GM21528 (cell line): ENCODE results near the gene GNGT2.

ENCODE experiments used
- ATAC-seq: cut with Tn5 transposase; IDR thresholded peaks from one replicate; pipeline ENCODE4 v1.9.1; 2021; ENCODE audit warnings: mild to moderate bottlenecking, moderate library complexity; ENCODE audit not compliant: unreplicated experiment, low FRiP score

GNGT2 gene

DNA sequence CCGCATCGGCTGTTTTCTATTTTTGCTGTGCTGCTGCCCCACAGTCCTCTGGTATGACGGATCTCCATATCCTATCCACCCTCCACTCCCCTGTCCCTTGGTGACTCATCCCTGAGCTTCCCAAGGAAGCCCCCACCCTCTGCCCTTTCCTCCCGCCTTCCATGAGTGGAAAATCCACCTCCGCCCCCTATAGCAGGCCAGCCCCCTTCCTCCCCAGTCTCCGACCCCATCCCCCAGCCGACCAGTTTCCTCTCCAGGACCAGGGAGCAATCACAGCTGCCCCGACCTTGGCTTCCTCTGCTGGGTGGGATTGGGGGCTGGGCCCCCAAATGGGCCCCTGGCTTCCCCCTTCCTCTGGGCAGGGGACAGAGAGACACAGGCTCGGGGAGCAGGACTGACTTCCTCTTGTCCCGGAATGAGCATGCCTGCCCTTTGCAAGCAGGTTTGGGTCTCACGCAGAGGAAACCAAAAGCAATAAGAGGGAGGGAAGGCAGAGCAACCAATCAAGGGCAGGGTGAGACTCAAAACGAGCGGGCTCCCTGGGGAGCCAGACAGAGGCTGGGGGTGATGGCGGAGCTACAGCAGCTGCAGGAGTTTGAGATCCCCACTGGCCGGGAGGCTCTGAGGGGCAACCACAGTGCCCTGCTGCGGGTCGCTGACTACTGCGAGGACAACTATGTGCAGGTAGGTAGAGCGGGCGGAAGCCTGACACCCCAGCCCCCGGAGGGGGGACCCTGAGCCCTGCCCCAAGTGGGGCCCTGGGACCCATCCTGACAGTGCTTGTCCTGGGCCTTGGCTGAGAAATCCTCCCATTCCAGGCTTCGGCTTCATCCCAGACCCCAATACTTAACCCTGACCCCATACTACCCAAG lies at the start of gene GNGT2, which contains the start of gene ABI3:
Gene GNGT2 (minus strand): TSS at position 417 of the 872 bp plus-strand sequence. CDS start 3,152 bp downstream, outside the sequence.
Gene ABI3 (plus strand): TSS at position 550 of the 872 bp plus-strand sequence. CDS start 18 bp downstream, at position 568.
- peak; percentile 72 for ATAC-seq

- ATAC-seq, result no peak
Measured at GRCh38 chr17:49259663-49260010, 49.3 kb upstream of the GNGT2 start.

GRCh38 chr17:49258394-49258793 lies 48.0 kb upstream of the GNGT2 start:
- ATAC-seq, result no peak

GRCh38 chr17:49255125-49255524 lies 44.8 kb upstream of the GNGT2 start:
- ATAC-seq, result no peak

DNA sequence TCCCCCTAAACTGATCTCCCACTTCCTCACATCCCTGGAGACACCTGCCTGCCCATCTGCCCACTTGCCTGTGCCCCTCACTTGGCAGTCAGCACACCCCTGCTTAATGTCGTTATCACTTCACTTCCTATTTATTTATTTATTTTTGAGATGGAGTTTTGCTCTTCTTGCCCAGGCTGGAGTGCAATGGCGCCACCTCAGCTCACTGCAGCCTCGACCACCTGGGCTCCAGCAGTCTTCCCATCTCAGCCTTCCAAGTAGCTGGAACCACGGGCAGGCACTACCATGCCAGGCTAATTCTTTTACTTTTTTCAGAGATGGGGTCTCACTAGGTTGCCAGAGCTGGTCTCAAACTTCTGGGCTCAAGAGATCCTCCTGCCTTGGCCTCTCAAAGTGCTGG lies 43.7 kb upstream of the GNGT2 start:
- ATAC-seq, result no peak

DNA sequence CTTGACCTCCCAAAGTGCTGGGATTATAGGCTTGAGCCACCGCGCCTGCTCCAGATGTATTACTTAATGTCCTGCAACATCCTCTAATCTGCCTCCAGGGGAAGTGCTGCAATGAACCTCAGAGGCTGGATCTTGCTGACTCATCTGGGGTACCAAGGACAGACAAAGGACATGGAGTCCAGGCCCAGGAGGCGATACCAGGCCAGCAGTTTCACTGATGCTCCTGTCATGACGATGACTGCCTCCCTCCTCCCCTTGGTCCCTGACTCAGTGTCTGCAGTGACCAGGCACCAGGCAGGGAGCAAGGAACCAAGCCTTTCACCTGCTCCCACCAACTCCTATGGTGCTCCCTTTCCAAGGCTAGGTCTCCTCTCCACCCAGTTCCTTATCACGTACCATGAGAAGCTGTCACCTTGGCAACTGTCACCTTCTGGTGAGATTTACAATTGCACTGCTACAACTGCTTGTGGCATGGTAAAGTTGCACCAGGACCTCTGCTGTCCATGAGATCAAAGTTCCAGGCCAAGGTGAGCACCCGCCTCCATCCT lies 41.8 kb upstream of the GNGT2 start:
- no peak for ATAC-seq

DNA sequence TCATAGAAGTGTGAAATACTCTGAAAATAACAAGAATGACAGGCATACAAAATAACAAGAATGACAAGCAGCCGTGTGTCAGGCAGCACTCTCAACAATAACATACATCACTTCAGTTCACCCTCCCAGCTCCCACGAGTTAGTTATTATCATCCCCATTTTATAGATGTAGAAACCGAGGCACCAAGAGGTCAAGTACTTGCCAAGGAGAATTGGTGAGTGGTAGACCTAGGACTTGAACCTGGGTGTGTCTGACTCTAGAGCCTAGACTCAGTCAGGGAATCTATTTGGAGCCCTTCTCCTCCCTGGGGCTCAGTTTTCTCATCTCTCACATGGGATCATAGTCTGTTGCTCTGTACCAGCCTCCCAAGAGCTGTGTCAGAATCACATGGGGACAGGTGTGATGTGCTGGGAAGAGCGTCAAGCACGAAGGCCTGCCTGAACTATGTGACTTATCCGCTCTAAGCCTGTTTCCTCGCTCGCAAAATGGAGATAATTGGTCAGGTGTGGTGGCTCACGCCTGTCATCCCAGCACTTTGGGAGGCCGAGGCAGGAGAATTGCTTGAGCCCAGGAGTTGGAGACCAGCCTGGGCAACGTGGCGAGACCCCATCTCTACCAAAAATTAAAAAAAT lies 39.6 kb upstream of the GNGT2 start:
- no peak for ATAC-seq

- no peak for ATAC-seq
Measured at GRCh38 chr17:49249292-49249794, 39.0 kb upstream of the GNGT2 start.

DNA sequence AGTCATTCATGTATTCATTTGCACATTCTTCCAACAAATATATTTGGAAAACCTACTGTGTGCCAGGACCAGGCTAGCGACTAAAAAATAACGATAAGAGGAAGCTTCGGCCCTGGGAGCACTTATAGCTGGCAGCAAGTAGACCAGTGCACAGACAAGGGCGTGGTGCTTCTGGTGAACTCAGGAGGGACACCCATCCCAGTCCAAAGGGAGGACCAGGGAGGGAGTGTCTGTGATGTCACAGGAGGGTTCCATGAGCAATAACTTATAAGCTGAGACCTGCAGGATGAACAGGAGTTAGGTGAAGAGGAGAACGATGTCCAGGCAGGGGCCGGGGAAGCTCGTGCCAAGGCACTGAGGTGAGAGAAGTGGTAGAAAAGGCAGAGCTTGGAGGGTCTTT lies 37.6 kb upstream of the GNGT2 start:
- no peak for ATAC-seq

GRCh38 chr17:49244839-49245238 lies 34.5 kb upstream of the GNGT2 start:
- no peak for ATAC-seq

DNA sequence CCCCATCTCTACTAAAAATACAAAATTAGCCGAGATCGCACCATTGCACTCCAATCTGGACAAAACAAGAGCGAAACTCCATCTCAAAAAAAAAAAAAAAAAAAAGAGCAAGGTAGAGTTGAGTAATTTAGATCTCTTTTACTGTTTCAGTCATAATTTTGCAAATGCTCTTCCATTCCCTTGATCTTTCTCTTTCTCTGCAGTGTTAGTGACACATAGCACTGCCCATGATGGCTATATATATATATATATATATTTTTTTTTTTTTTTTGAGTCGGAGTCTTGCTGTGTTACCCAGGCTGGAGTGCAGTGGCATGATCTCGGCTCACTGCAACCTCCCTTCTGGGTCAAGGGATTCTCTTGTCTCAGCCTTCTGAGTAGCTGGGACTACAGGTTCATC lies 32.4 kb upstream of the GNGT2 start:
- no peak for ATAC-seq

- no peak for ATAC-seq
Measured at GRCh38 chr17:49241692-49242397, 31.5 kb upstream of the GNGT2 start.

DNA sequence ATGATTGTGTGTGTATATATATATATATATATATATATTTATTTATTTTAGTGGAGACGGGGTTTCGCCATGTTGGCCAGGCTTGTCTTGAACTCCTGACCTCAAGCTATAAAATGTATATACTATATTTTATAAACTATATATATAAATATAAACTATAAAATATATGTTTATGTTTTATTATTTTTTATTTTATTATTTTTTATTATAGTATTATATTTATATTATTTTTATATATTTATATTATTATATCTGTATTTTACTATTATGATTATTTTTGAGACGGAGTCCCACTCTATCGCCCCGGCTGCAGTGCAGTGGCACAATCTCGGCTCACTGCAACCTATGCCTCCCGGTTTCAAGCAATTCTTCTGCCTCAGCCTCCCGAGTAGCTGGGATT lies 30.7 kb upstream of the GNGT2 start:
- ATAC-seq, result no peak

DNA sequence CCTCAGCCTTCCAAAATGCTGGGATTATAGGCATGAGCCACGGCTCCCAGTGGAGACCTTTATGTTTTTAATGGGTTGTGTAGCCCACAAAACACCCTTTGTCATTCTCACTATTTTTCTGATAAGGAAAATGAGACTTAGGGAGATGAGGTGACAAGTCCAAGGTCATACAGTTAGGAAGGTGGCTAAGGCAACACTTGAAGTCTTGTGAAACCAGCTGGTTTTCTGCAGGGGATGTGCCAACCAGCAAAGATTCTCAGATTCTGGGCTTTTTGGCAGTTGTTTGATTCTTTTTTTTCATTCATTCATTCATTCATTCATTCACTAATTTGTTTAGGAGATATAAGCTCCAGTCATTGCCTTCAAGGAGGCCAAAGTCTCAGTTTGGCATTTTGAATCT lies 30.2 kb upstream of the GNGT2 start:
- no peak for ATAC-seq

GRCh38 chr17:49239963-49240362 lies 29.6 kb upstream of the GNGT2 start:
- ATAC-seq, result no peak

- no peak for ATAC-seq
Measured at GRCh38 chr17:49235896-49236295, 25.5 kb upstream of the GNGT2 start.

DNA sequence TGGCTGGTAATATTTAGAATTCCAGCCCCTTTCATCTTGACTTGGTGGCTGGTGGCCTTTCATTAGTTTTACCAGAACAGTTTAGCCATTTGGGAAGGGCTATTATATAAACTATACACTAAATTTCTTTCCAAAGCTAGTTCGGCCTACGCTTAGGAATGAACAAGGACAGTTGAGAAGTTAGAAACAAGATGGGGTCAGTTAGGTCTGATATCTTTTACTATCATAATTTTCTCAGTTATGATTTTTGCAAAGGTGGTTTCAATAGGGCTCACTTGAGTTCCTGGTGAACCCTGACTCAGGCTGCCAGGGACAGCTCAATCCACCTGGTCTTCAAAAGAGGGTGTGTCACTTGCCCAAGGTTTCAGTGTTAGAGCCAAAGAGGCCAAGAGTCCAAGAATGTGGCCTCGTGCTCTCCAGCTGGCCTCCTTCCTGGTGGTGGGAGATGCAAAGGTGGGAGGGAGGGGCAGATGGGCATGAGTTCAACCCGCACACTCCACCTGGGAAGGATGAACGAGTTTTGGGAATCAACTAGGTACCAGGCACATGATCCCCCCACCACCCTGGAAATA lies 24.2 kb upstream of the GNGT2 start:
- no peak for ATAC-seq

DNA sequence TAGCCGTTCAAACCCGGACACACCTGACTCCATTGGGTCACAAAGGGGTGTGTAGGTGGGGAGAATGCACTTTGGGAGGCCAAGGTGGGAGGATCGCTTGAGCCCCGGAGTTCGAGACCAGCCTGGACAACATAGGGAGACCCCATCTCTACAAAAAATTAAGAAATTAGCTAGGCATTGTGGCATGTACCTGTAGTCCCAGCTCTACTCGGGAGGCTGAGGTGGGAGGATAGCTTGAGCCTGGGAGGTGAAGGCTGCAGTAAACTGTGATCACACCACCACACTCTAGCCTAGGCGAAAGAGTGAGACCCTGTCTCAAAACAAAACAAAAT lies 21.2 kb upstream of the GNGT2 start:
- no peak for ATAC-seq

GRCh38 chr17:49230636-49231562 lies 20.5 kb upstream of the GNGT2 start, which contains the start of gene PHOSPHO1:
Gene PHOSPHO1, minus strand, starts transcription at chr17:49230787. Its CDS starts 4,096 bp downstream, at chr17:49226691.
- peak; percentile 85 for ATAC-seq
